ENCODE measurements around the gene IFI27. TPM values are rescaled to one million over a fixed set of nuclear protein-coding genes. Genes with fewer than 3 reads are reported as not detected.
A peak's percentile ranks its signal among the peaks of the same experiment; 100 is the strongest.

IFI27 gene
- total RNA-seq, 1 donor = 80.7 TPM

DNA sequence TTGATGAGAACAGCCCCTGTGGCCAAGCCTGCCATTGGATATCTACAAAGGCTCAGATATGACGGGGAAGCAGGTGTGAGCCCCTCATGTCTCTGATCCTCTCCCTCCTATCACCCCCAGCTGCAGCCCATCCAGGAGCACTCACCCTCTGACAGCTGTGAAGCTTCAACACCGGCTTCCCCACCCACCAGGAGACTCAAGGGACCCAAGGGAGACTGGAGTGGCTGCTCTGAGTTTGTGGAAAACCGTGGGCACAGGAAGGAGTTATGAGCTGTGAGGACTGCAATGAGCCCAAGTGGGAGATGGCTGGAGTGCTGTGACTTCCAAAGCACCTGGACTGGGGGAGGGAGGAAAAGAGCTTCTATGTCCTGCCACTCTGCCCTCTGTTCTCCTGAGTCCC is 10.9 kb downstream of the IFI27 start:
- H3K4me3 ChIP-seq (ENCODE audit: insufficient read depth, low read length) = peak overlapping the region; percentile 17
- H3K27ac ChIP-seq (ENCODE audit: low read depth, low read length) = peak overlapping the region; percentile 89
- H3K4me2 ChIP-seq (ENCODE audit: insufficient read depth, low read length) = peak overlapping the region; percentile 60
- H4K20me1 ChIP-seq (ENCODE audit: insufficient read depth, low read length) = no peaks in the 10 kb centered on the region
- TF ChIP-seq, protein P1, sequence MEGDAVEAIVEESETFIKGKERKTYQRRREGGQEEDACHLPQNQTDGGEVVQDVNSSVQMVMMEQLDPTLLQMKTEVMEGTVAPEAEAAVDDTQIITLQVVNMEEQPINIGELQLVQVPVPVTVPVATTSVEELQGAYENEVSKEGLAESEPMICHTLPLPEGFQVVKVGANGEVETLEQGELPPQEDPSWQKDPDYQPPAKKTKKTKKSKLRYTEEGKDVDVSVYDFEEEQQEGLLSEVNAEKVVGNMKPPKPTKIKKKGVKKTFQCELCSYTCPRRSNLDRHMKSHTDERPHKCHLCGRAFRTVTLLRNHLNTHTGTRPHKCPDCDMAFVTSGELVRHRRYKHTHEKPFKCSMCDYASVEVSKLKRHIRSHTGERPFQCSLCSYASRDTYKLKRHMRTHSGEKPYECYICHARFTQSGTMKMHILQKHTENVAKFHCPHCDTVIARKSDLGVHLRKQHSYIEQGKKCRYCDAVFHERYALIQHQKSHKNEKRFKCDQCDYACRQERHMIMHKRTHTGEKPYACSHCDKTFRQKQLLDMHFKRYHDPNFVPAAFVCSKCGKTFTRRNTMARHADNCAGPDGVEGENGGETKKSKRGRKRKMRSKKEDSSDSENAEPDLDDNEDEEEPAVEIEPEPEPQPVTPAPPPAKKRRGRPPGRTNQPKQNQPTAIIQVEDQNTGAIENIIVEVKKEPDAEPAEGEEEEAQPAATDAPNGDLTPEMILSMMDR (IDR thresholded peaks at IDR 0.05; ENCODE audit: extremely low read depth, low read depth, low read length) = no peak
- H3K4me1 ChIP-seq (ENCODE audit: insufficient read depth, low read length) = peaks cover 20% of the 10 kb centered on the region
- no peaks in the 10 kb centered on the region for H3K79me2 ChIP-seq (ENCODE audit: insufficient read depth, low read length)
- peaks cover 10% of the 10 kb centered on the region for H3K27me3 ChIP-seq (ENCODE audit: insufficient read depth, low read length)
- peaks cover under 1% of the 10 kb centered on the region for H3K36me3 ChIP-seq (ENCODE audit: insufficient read depth, low read length)
- H2AFZ ChIP-seq (ENCODE audit: low read length) = peak overlapping the region; percentile 50
- H3K9me3 ChIP-seq (ENCODE audit: low read depth, low read length) = peaks cover 5% of the 10 kb centered on the region
- no peak for DNase-seq (ENCODE audit: insufficient read length, low spot score, missing footprints)

DNA sequence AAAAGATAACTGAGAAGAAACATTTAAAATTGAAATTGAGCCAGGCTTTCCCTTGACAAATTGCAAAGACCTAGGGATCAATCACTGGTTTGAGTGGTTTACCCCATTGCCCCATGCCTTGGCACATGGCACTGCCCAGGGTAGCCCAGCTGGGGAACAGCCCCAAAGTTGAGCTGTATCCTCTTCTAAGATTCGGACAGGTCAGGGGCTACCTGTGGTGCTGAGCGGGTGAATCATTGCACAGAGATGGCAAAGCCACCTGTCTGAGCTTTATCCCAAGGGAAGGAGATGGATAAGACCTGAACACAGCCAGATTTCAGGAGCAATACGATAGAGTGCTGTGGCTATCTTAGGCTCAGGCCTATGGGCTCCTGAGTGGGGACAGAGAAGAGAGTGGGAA is 11.9 kb downstream of the IFI27 start:
- TF ChIP-seq, protein P1 (IDR thresholded peaks at IDR 0.05; ENCODE audit: extremely low read depth, low read depth, low read length) = no peak
- no peaks in the 10 kb centered on the region for H3K79me2 ChIP-seq (ENCODE audit: insufficient read depth, low read length)
- no peak overlapping the region for H3K4me3 ChIP-seq (ENCODE audit: insufficient read depth, low read length)
- no peak overlapping the region for H3K4me2 ChIP-seq (ENCODE audit: insufficient read depth, low read length)
- H3K36me3 ChIP-seq (ENCODE audit: insufficient read depth, low read length) = peaks cover 5% of the 10 kb centered on the region
- DNase-seq (ENCODE audit: insufficient read length, low spot score, missing footprints) = no peak
- peaks cover 20% of the 10 kb centered on the region for H3K4me1 ChIP-seq (ENCODE audit: insufficient read depth, low read length)
- no peak overlapping the region for H2AFZ ChIP-seq (ENCODE audit: low read length)
- H3K27me3 ChIP-seq (ENCODE audit: insufficient read depth, low read length) = peaks cover 6% of the 10 kb centered on the region
- H4K20me1 ChIP-seq (ENCODE audit: insufficient read depth, low read length) = no peaks in the 10 kb centered on the region
- H3K9me3 ChIP-seq (ENCODE audit: low read depth, low read length) = peaks cover 5% of the 10 kb centered on the region
- H3K27ac ChIP-seq (ENCODE audit: low read depth, low read length) = no peak overlapping the region

DNA sequence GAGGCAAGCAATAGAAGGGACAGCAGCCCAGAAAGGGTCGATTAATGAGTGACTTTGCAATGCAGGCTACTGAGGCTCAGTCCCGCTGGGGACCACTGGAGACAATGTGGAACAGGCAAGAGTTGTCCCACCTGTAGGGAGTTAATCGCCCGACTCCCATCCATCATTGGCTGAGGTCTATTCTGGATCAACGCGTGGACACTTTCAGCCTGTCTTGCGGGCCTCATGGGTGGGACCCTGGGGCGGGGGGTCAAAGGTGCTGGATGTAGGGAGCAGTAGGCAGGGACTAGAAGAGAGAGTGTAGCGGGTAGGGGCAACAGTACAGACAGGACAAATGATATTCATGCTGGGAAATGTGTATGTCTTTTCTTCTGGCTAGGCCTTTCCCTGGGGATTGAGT is 12.8 kb downstream of the IFI27 start:
- peaks cover 1% of the 10 kb centered on the region for H3K79me2 ChIP-seq (ENCODE audit: insufficient read depth, low read length)
- peaks cover 5% of the 10 kb centered on the region for H3K9me3 ChIP-seq (ENCODE audit: low read depth, low read length)
- no peak overlapping the region for H3K4me2 ChIP-seq (ENCODE audit: insufficient read depth, low read length)
- H3K27me3 ChIP-seq (ENCODE audit: insufficient read depth, low read length) = no peaks in the 10 kb centered on the region
- H3K4me3 ChIP-seq (ENCODE audit: insufficient read depth, low read length) = no peak overlapping the region
- H3K27ac ChIP-seq (ENCODE audit: low read depth, low read length) = no peak overlapping the region
- DNase-seq (ENCODE audit: insufficient read length, low spot score, missing footprints) = no peak
- H3K36me3 ChIP-seq (ENCODE audit: insufficient read depth, low read length) = peaks cover 5% of the 10 kb centered on the region
- H3K4me1 ChIP-seq (ENCODE audit: insufficient read depth, low read length) = peaks cover 21% of the 10 kb centered on the region
- H2AFZ ChIP-seq (ENCODE audit: low read length) = no peak overlapping the region
- TF ChIP-seq, protein P1 (IDR thresholded peaks at IDR 0.05; ENCODE audit: extremely low read depth, low read depth, low read length) = no peak
- H4K20me1 ChIP-seq (ENCODE audit: insufficient read depth, low read length) = no peaks in the 10 kb centered on the region

DNA sequence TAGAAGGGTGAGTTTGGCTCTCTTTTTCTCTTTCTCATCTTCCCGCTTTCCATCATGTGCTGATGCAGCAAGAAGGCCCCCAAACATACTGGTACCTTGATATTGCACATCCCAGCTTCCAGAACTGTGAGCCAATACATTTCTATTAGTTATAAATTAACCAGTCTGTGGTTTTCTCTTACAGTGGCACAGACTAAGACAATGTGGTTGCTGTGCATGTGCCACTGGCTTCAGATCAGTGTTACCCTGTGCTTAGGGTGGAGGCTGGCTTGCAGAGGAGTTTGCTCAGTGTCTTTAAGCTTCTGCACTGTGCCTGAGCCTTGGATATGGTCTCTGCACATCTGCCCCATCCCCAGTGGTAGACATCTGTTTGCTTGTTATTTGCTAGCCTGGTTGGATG is 13.3 kb downstream of the IFI27 start:
- Histone ChIP-seq H3K4me3 (ENCODE audit: insufficient read depth, low read length) (no peak overlapping the region), H3K27ac (ENCODE audit: low read depth, low read length) (no peak overlapping the region), H3K4me2 (ENCODE audit: insufficient read depth, low read length) (no peak overlapping the region), H3K36me3 (ENCODE audit: insufficient read depth, low read length) (peaks cover 5% of the 10 kb centered on the region), H3K27me3 (ENCODE audit: insufficient read depth, low read length) (no peaks in the 10 kb centered on the region), H3K4me1 (ENCODE audit: insufficient read depth, low read length) (peaks cover 27% of the 10 kb centered on the region), H2AFZ (ENCODE audit: low read length) (no peak overlapping the region), H3K9me3 (ENCODE audit: low read depth, low read length) (peaks cover 5% of the 10 kb centered on the region), H3K79me2 (ENCODE audit: insufficient read depth, low read length) (peaks cover 7% of the 10 kb centered on the region), H4K20me1 (ENCODE audit: insufficient read depth, low read length) (no peaks in the 10 kb centered on the region)
- TF ChIP-seq, protein P1 (IDR thresholded peaks at IDR 0.05; ENCODE audit: extremely low read depth, low read depth, low read length) = no peak
- DNase-seq (ENCODE audit: insufficient read length, low spot score, missing footprints) = no peak
